ENCODE measurements around the gene STUB1.

DNA sequence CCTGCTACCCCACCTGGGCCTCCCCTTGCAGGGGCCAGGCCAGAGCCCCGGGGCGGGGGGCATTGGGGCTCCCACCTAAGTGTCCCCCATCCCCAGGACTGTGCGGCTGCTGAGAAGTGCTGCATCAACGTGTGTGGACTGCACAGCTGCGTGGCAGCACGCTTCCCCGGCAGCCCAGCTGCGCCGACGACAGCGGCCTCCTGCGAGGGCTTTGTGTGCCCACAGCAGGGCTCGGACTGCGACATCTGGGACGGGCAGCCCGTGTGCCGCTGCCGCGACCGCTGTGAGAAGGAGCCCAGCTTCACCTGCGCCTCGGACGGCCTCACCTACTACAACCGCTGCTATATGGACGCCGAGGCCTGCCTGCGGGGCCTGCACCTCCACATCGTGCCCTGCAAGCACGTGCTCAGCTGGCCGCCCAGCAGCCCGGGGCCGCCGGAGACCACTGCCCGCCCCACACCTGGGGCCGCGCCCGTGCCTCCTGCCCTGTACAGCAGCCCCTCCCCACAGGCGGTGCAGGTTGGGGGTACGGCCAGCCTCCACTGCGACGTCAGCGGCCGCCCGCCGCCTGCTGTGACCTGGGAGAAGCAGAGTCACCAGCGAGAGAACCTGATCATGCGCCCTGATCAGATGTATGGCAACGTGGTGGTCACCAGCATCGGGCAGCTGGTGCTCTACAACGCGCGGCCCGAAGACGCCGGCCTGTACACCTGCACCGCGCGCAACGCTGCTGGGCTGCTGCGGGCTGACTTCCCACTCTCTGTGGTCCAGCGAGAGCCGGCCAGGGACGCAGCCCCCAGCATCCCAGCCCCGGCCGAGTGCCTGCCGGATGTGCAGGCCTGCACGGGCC is 47.5 kb upstream of the STUB1 start:
- TF ChIP-seq CTCF (IDR thresholded peaks at IDR 0.05) = no peak
- no peak for TF ChIP-seq POLR2AphosphoS5 (IDR thresholded peaks at IDR 0.05)
- TF ChIP-seq POLR2A (IDR thresholded peaks at IDR 0.05) = no peak
- TF ChIP-seq EP300 (IDR thresholded peaks at IDR 0.05; ENCODE audit: low read depth) = no peak

All from transverse colon (tissue), 4 donors.